Vagina (tissue), 2 donors: ENCODE data around the gene NTF3. TPM values are rescaled to one million over a fixed set of nuclear protein-coding genes. Genes with fewer than 3 reads are reported as not detected.

Source experiments
- DNase-seq, 2 donors: peaks; one replicate each; pipeline ENCODE4 v3.0.0-alpha.2; 2017; ENCODE audit errors: extremely low spot score in 2 of 2
- H3K27ac ChIP-seq: fragments of 200-600 bp; sonication (generic); one replicate; pipeline ENCODE4 v1.5.1; 2019
- H3K27me3 ChIP-seq: fragments of 200-600 bp; sonication (generic); one replicate; pipeline ENCODE4 v1.5.1; 2019
- H3K36me3 ChIP-seq, 2 donors: fragments of 200-600 bp; sonication (generic); one replicate each; pipeline ENCODE4 v1.5.1; 2017 to 2019
- H3K4me1 ChIP-seq: fragments of 200-600 bp; sonication (generic); one replicate; pipeline ENCODE4 v1.5.1; 2019
- H3K4me3 ChIP-seq, 2 donors: fragments of 200-600 bp; sonication (generic); 1 replicate in 1 of 2; 2 replicates in 1 of 2; pipeline ENCODE4 v1.5.1; 2016 to 2019
- H3K9me3 ChIP-seq: fragments of 200-600 bp; sonication (generic); one replicate; pipeline ENCODE4 v1.5.1; 2019
- POLR2A ChIP-seq, 2 donors: fragments of 450-650 bp; IDR thresholded peaks; one replicate each; pipeline ENCODE4 v1.6.1; 2017; ENCODE audit warnings: antibody characterized with exemption in 2 of 2, mild to moderate bottlenecking in 2 of 2, moderate library complexity in 2 of 2
- POLR2AphosphoS5 ChIP-seq, 2 donors: sonication (generic); formaldehyde crosslinking; IDR thresholded peaks; one replicate each; pipeline ENCODE4 v1.9.0; 2017; ENCODE audit warnings: antibody characterized with exemption in 2 of 2, mild to moderate bottlenecking in 2 of 2, low read depth in 1 of 2; ENCODE audit not compliant: insufficient read depth in 1 of 2
- intact Hi-C: fragments of 100-400 bp; cut with DNase I; formaldehyde crosslinking; loops from one replicate; pipeline ENCODE4 v1.15.1; 2023
- total RNA-seq: library from RNA; depleted of rRNA; stranded (reverse); fragments of >200 nt; gene quantifications from one replicate; pipeline ENCODE4 v1.2.3, GENCODE V29; 2016
- TF ChIP-seq, protein P1 (sequence below), 3 experiments: fragments of 450-650 bp in 2 of 3; fragments of 200-600 bp in 1 of 3; sonication (generic) in 1 of 3; IDR thresholded peaks; one replicate each; pipeline ENCODE4 v1.5.1; 2017 to 2019; ENCODE audit warnings: antibody characterized with exemption in 3 of 3, mild to moderate bottlenecking in 2 of 3, moderate library complexity in 2 of 3

The NTF3 gene
- total RNA-seq, 1 donor from 2014 or later: 1.7 TPM

DNA sequence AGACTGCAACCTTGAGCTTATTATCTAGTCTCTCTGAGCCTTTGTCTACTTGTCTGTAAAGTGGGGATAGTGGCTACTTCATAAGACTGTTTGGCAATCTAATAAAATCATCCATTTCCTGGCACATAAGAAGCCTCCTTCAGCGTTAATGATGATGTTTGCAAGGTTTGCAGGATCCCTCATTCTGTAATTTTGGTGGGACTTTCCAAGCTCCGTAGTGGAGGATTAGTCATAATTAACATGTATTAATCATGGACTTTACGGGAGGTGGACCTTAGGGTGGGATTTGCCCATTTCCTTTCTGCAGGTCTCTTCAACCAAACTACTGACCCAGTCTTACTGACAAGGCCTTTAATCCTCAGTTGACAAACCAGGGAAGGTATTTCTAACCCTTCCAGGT lies 66.2 kb downstream of the NTF3 start:
- TF ChIP-seq POLR2AphosphoS5 (IDR thresholded peaks at IDR 0.05; ENCODE audit: insufficient read depth in 1 of 2, low read depth in 1 of 2) (no peak), POLR2A (IDR thresholded peaks at IDR 0.05) (no peak)
- TF ChIP-seq, protein P1, sequence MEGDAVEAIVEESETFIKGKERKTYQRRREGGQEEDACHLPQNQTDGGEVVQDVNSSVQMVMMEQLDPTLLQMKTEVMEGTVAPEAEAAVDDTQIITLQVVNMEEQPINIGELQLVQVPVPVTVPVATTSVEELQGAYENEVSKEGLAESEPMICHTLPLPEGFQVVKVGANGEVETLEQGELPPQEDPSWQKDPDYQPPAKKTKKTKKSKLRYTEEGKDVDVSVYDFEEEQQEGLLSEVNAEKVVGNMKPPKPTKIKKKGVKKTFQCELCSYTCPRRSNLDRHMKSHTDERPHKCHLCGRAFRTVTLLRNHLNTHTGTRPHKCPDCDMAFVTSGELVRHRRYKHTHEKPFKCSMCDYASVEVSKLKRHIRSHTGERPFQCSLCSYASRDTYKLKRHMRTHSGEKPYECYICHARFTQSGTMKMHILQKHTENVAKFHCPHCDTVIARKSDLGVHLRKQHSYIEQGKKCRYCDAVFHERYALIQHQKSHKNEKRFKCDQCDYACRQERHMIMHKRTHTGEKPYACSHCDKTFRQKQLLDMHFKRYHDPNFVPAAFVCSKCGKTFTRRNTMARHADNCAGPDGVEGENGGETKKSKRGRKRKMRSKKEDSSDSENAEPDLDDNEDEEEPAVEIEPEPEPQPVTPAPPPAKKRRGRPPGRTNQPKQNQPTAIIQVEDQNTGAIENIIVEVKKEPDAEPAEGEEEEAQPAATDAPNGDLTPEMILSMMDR (IDR thresholded peaks at IDR 0.05): no peak

DNA sequence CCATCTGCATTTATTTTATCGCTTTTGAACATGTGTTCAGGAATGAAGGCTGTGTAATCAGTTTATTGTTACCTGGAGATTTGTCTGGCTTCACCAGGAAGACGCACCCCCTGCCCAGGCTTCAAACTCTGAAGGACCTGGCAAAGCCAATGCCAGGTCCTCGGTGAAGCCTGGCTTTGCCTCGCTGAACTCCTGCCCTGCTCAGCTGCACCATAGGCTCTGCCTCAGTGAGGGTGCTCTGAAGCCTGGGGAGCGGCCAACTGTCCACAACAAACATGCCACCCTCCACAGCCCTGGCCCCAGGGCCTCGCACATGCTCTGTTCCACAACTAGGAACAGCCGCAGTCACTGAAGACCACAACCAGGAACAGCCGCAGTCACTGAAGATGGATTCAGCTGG lies 66.9 kb downstream of the NTF3 start:
- Histone ChIP-seq H3K9me3 (no peaks in the 10 kb centered on the region), H3K27ac (no peak overlapping the region), H3K4me1 (peaks cover 5% of the 10 kb centered on the region), H3K27me3 (no peaks in the 10 kb centered on the region), H3K36me3 (no peaks in the 10 kb centered on the region), H3K4me3 (no peak overlapping the region)
- DNase-seq: no peak
- TF ChIP-seq POLR2A (IDR thresholded peaks at IDR 0.05): no peak
- TF ChIP-seq, protein P1 (IDR thresholded peaks at IDR 0.05): no peak
- TF ChIP-seq POLR2AphosphoS5 (IDR thresholded peaks at IDR 0.05; ENCODE audit: insufficient read depth in 1 of 2, low read depth in 1 of 2): no peak
- intact Hi-C loops: no loop called here

More for the DNA sequence above, 66.2 kb downstream of the NTF3 start:
- no peaks in the 10 kb centered on the region for H3K36me3 ChIP-seq
- intact Hi-C loops: no loop called here
- no peak overlapping the region for H3K27ac ChIP-seq
- peaks cover 5% of the 10 kb centered on the region for H3K4me1 ChIP-seq
- no peak for DNase-seq
- no peaks in the 10 kb centered on the region for H3K9me3 ChIP-seq
- H3K4me3 ChIP-seq: no peak overlapping the region
- H3K27me3 ChIP-seq: no peaks in the 10 kb centered on the region

DNA sequence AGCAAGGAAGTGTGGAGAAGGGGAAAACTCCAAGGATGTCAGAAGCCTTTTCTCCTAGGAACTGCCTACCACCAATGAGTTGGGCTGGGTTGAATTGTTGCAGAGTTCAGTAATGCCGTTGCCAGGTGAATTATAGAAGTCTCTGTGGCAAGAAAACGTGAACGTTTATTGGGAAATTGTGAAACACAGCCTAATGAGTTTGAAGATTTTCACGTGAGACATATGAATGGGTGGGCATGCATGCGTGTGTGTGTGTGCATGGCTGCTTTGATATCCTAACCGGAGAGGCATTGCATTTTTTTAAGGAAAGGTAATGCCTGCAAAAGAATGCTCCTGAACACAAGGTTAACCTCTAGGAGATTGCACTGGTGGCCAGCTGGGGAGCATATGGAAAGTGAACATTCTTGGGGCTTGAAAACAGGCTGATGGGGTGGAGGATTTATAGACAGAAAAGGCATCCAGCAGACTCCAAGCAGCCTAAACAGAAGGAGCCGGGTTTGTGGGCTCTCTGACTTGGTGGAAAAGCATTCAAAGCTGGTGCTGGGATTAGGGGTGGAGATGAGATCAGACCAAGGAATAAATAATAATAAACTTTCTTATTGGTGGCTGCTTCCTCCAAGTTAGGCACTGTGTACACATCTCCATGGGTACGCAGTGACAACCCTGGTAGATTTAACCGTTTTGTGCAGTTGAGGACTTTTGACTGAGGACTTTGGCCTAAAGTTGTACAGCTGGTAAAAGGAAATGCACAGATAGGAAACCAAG lies 67.8 kb downstream of the NTF3 start:
- H3K9me3 ChIP-seq: no peaks in the 10 kb centered on the region
- intact Hi-C loops: no loop called here
- H3K4me1 ChIP-seq: peaks cover 5% of the 10 kb centered on the region
- no peaks in the 10 kb centered on the region for H3K36me3 ChIP-seq
- H3K27me3 ChIP-seq: no peaks in the 10 kb centered on the region
- no peak for DNase-seq
- H3K27ac ChIP-seq: no peak overlapping the region
- H3K4me3 ChIP-seq: no peak overlapping the region
- TF ChIP-seq POLR2A (IDR thresholded peaks at IDR 0.05) (no peak), POLR2AphosphoS5 (IDR thresholded peaks at IDR 0.05; ENCODE audit: insufficient read depth in 1 of 2, low read depth in 1 of 2) (no peak)
- TF ChIP-seq, protein P1 (IDR thresholded peaks at IDR 0.05): no peak

DNA sequence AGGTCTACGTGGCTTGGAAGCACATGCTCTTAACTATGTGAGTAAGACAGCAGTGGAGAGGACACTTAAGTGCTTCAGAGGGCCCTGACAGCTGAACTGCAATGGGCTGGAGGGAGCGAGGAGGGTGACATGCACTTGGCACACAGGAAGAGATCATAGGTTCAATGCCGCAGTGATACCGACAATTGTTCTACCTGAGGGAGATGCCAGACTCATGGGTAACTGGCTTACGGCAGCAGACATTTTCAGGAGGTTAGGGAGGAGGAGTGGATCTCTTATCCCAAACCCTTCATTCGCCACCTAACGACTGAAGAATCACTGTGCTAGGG lies 68.4 kb downstream of the NTF3 start:
- Histone ChIP-seq H3K36me3 (no peaks in the 10 kb centered on the region), H3K9me3 (no peaks in the 10 kb centered on the region), H3K4me3 (no peak overlapping the region), H3K27ac (no peak overlapping the region), H3K4me1 (peaks cover 5% of the 10 kb centered on the region), H3K27me3 (no peaks in the 10 kb centered on the region)
- intact Hi-C loops: no loop called here
- TF ChIP-seq, protein P1 (IDR thresholded peaks at IDR 0.05): no peak
- TF ChIP-seq POLR2AphosphoS5 (IDR thresholded peaks at IDR 0.05; ENCODE audit: insufficient read depth in 1 of 2, low read depth in 1 of 2) (no peak), POLR2A (IDR thresholded peaks at IDR 0.05) (no peak)
- no peak for DNase-seq

DNA sequence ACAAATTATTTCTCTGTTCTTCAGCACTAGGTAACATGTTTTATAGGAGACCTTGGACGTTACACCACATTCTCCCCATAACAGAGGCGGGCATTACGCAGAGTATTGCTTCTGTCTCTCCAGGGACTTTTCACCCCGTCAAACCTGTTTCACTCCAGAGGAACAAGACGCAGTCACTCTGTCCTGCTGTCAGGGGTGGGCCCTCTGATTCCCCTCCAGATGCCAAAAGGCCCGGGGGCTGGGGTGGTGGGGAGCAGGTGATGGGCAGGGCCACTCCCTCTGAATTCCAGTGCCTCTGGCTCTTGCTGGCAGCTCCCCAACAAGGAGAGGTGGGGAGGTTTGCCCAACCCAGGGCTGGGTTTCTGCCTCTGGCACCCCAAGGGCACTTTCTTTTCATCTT lies 71.9 kb downstream of the NTF3 start:
- Histone ChIP-seq H3K4me3 (no peak overlapping the region), H3K27me3 (no peaks in the 10 kb centered on the region), H3K9me3 (no peaks in the 10 kb centered on the region), H3K27ac (no peak overlapping the region), H3K4me1 (no peaks in the 10 kb centered on the region), H3K36me3 (no peaks in the 10 kb centered on the region)
- intact Hi-C loops: no loop called here
- TF ChIP-seq POLR2A (IDR thresholded peaks at IDR 0.05) (no peak), POLR2AphosphoS5 (IDR thresholded peaks at IDR 0.05; ENCODE audit: insufficient read depth in 1 of 2, low read depth in 1 of 2) (no peak)
- TF ChIP-seq, protein P1 (IDR thresholded peaks at IDR 0.05): no peak
- DNase-seq: peak in 1 of 2 donors; percentile 96
